Right lung (tissue), 10 donors: ENCODE results near the gene FRMPD3. TPM values are rescaled to one million over a fixed set of nuclear protein-coding genes. Genes with fewer than 3 reads are reported as not detected.
"Not testable (repeated sequence)": the region's sequence is repeated elsewhere in the genome, so short reads cannot be mapped to it uniquely, and the experiment has no call there.

Source experiments
- DNase-seq, 2 donors: peaks; one replicate each; pipeline ENCODE4 v3.0.0-alpha.2; 2013
- long read RNA-seq, 8 donors: transcript quantifications; one replicate each; lab custom pipeline, GENCODE V29; 2026
- polyA plus RNA-seq, 5 donors: library from polyadenylated mRNA; unstranded; fragments of 120-200 nt; gene quantifications; one replicate each; pipeline versions ENCODE4 v1.2.1 to v1.2.3, GENCODE V29; 2013; ENCODE audit warnings: inconsistent platforms in 1 of 5, low replicate concordance in 1 of 5; ENCODE audit not compliant: insufficient read length in 5 of 5, insufficient read depth in 1 of 5

The FRMPD3 gene
- polyA plus RNA-seq, result 1 to 10 TPM; 7.0 to 8.5 (median 7.3) TPM
- long read RNA-seq, donor 1, partial matches to known transcripts, result 5 of 5 reads
- long read RNA-seq, donor 1, other reads (novel, unspliced or antisense), result 0 of 5 reads
- long read RNA-seq, donor 2, result 0 reads
- long read RNA-seq, donor 3, result 0 reads
- long read RNA-seq, donor 4, partial matches to known transcripts, result 11 of 11 reads
- long read RNA-seq, donor 4, other reads (novel, unspliced or antisense), result 0 of 11 reads
- long read RNA-seq, donor 5, result 0 reads
- long read RNA-seq, donor 6, result 0 reads
- long read RNA-seq, donor 7, result 0 reads
- long read RNA-seq, donor 8, result 0 reads

DNA sequence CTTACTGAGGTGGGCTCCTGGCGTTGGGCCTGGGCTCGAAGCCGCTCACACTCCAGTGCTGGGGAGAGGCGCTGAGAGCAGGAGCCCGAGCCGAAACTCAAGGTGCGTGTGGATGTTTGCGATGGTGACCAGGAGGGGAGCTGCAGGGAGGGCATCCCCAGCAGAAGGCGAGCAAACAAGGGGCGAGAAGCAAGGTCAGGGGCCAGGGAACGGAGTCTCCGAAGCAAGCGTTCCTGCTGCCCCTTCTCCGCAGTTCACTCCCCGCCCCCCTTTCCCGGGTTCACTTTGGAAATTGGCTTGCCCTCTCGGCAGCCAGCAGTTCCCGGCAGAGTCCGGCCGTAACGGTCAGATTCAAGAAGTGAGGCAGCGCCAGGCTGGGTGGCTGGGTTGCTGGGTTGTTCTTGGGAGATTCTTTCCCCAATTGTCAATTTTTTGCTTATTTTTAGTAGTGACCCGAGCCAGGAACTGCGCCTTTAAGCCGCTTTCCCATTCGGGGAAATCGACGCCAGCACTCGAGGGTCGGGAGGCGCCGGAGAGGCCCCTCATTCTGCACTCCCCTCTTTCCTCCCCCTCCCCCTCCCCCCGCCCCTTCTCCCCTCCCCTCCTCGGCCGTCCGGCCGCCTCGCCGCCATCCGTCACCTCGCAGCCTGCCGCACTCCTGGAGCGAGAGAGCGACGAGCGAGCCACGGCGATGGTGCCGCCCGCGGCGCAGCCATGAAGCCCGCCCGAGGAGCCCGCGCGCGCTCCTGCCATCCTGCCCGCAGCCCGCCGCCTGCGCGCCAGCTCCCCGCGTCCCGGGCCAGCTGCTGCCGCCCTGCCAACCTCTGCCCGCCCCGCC is at the start of gene FRMPD3:
Gene FRMPD3, plus strand, starts transcription at position 655 of the 838 bp plus-strand sequence. CDS start 76,937 bp downstream, outside the sequence.
- DNase-seq, result no peak

DNA sequence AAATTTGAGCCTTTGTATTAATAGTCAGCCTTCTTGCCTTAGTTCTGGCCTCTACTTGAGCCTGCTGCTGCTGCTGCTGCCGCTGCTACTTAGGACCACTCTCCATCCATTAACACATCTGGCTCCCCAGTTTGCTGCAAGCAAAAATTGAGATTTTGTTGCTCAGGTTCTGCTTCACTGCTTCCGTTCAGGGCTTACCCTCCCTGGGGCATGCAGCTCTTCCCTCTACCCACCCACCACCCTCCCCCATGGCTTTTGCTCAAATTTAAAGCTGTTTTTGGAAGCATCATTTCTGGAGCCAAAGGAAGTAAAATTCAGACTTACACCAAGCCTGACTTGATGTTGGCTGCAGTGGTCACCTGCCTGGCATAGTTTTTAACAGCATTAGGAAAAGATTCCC is 28.9 kb upstream of the FRMPD3 start:
- DNase-seq, result no peak

DNA sequence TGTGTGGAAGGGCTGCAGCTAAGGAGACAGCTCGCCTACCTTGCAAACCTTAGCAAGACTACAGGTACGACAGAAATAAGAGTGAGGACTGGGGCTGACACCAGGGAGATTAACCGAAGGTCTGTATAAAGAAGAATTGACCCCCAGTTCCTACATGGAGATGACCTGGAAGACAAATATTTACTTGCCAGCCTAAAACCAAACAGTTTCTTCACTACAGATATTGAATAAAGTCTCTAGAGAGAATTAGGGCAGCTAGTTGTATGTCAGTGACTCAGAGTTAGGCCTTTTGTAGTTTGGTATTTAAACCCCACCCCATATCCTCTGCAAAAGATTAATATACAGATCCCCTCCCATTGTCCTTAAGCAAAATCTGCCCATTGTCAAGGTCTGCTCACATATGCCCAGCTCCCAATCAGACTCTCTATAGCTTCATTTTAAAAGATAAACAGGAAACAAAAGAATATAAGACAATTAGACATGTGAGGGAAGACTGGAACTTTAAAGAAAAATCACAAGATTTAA is 28.1 kb upstream of the FRMPD3 start:
- no peak for DNase-seq

DNA sequence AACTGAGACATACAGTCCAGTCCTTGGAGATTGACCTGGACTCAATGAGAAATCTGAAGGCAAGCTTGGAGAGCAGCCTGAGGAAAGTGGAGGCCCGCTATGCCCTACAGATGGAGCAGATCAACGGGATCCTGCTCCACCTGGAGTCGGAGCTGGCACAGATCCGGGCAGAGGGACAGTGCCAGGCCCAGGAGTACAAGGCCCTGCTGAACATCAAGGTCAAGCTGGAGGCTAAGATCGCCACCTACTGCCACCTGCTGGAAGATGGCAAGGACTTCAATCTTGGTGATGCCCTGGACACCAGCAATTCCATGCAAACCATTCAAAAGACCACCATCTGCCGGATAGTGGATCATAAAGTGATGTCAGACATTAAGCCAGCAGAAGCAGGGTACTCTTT is 20.4 kb upstream of the FRMPD3 start:
- DNase-seq, result no peak

DNA sequence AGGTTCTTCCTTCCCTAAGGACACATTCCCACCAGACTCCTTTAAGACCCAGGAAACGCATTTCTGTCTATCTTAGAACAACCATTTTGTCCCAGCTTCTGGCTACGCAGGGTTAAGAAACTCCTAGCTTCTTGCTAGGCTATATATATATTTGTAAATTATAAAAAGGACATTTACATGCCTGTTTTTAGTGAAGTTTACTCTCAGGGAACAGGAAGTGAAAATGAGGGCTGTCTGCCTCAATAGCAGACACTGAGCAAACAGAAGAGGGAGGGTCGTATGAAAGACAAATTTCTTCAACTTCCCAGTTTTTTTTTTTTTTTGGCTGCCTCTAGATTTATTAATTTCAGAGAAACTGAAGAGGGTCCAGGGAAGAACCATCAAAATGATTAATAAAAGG is 9.3 kb upstream of the FRMPD3 start:
- no peak for DNase-seq

DNA sequence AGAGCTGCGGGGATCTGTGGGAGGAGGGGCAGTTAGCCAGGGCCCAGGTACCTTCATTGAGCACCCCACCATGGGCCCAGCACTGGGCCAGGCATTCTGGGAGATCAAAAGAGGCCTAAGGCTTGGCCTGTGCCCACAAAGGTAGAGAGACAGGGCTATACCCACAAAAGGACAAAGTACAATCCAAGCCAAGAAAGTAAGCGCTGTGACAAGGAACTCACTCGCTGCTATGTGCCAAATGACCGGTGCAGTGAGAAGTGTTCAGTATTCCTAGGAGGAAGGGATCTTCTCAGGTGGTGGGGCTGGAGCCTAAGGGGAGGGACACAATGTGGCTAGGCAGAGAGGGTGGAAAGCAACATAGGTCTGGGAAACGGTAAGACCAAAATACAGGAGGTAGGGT is 8.8 kb upstream of the FRMPD3 start:
- no peak for DNase-seq

DNA sequence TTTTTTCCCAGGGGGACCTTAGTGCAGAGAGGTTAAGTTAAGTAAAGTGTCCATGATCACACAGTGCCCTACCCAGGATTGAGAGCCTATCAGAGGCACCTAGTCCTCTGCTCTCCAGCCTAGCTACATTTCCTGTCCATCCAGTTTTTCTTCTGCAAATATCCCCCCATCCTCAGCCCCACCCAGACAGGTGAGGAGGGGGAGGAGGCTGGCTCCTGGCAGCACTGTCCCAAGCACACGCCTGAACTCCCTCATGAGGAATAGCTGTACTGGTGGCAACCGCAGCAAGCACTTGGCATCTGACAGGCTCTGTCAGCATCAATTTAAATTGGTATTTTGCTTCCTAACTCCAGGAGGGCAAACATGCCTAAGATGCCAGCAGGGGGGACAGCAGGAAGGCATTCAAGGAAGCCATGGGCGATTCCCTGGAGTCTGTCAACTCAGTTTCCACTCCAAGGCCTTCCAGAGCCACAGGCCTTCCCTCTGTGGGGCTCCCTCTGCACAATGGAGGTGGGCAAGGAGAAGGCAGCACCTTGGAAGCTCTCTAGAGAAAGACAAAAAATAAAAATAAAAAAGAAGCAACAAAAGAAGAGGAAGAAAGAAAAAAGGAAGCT is 6.4 kb upstream of the FRMPD3 start:
- no peak for DNase-seq

DNA sequence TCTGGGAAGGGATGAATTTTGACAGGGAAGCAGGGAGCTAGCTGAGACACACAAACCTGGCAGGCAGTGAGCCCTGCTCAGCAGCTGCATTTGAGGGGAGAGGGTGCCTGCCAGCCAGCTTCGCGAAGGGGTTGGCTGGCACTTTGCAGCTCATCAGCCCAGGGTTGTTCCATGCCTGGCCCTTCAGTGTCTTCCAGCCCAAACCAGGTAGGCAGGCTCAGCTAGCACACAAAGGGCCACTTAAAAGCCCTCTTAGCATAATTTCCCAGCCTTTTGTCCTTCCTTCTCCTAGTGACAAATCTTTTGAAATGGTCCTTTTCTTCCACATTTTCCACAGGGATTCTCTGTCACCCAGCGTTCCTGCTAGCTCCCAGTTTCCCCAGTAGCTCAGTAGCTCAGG is 4.3 kb upstream of the FRMPD3 start:
- no peak for DNase-seq

DNA sequence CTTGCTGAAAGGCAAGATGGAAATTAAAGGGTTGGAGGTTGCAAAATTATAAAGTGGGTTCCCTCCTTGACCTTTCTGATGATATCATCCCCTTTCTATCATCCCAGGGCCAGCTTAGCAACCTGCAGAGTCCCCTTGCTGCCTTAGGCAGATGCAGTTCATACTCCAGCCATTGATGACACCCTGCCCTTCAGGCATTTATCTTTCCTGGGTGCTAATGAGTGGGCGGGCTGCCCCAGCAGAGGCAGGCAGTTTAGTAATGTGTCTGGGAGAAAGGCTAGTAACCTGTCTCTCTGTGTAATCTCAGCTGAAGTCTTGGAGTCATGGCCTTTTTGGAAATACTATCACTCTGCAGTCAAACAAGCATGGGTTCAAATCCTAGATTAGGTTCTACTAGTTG is 3.8 kb upstream of the FRMPD3 start:
- DNase-seq, result no peak

DNA sequence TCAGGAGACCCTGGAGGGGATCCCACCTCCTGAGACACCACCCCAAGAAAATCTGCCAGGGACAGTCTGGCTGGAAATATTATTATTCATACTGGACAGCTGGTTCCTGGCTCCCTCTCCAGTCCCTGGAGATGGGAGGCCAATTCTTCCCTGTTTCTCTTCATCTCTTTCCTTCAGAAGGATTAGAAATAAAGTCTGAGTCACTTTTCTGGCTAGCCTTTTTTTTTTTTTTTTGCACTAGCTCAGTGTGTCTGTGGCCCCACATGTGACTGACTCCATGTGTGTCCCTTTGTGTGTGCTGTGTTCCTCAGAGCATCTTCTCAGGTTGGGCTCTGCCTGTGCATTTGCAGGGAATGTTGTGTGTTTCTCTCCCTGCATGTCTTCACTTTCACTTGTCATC is 1.8 kb upstream of the FRMPD3 start:
- DNase-seq, result no peak

DNA sequence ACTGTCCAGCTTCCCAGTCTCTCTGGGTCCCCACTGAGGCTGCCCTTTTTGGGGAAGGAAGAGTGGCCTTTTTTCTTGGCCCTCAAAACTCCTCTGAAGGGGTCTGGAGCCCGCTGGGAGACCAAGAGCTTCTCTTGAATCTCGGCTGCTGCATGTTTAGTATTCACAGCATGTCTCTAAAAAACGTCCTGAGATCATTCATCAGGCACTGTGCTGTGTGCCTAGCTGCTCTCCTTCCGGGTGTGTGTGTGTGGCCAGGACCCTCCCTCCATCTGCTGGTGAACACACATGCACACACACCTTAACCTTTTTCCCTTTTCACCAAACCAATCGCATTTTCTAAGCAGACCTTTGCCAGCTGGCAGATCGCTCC is 841 bp upstream of the FRMPD3 start:
- no peak for DNase-seq

DNA sequence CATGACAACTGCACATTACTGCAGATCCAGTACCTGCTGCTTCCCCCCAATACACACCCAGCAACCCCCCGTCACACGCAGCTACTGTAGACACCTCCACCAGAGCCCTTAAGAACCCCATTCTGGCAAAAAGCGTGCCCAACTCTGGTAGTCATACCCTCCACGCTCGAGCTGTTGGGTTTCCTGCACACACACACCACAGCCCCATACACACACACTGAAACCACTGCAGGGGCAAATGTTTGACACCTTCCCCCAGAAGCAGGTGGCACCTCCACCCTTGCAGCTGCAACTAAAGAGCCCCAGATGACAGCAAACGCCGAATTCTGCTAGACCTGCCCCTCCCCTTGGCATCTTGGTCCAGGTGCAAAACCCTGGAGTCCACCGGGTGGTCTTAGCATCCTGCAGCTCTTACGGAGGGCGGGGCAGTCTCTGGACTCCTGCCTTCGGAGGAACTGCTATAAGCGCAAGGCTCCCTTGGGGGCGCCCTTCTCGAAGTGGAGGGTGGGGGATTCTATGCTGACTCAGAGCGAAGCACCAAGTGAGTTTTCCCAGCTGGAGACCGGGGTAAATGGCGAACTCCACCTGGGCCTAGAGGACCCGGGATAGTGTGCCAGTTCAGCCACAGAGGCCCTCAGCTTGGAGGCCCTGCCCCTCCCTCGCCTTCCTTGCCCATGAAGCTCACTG is 1.5 kb downstream of the FRMPD3 start:
- DNase-seq, result no peak

DNA sequence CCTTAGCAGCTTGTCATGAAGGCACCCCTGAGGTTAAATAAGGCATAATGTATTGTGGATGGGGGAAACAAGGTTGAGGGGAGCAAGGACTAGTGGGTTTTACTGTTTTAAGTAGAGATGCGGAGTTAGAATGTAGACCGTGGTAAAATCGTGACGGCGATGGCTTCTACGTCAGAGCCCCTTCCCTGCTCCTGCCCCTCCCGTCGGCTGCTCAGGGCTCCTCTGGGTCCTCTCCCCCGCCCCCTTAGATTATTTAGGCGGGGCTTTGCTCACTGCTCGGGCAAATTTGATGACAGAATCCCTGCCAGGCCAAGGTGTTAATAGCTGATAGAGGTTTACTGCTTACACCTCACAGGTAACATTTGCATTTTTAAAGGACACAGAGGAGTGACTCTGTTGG is 2.3 kb downstream of the FRMPD3 start:
- no peak for DNase-seq

DNA sequence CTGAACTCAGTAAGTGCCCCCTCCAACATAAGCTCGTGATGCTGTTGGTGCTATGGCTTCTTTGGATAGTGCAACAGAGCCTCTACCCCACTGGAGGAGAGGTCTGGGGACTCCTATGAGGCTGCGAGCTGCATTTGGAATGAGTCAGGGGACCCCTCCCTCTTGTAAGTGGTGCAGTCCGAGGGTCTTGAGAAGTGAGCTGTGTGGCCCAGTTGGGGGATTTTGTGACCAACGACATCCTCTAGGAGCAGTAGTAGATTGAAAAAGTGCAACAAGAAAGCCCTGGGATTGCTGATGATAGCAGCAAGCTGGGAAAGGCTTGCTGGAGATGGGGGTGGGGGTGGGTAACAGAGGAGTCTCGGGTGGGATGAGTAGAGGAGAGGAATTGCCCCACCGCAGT is 3.1 kb downstream of the FRMPD3 start:
- DNase-seq, result no peak

DNA sequence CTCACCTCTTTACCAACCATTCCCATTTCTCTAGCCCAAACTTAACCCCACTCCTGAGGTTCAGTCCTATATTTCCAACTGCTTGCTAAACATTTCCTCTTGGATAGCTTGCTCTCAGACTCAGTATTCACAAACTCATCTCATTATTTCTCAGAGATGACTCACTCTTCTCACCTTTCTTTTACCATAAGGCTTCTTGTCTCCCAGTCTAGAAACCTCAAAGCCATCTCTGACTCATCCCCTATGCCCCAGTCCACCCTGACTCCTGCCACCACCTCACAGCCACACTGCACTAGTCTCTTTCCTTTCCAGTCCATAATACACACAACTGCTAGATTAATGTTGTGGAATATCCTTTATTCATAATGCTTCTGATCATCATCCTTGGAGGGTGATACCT is 4.8 kb downstream of the FRMPD3 start:
- no peak for DNase-seq

DNA sequence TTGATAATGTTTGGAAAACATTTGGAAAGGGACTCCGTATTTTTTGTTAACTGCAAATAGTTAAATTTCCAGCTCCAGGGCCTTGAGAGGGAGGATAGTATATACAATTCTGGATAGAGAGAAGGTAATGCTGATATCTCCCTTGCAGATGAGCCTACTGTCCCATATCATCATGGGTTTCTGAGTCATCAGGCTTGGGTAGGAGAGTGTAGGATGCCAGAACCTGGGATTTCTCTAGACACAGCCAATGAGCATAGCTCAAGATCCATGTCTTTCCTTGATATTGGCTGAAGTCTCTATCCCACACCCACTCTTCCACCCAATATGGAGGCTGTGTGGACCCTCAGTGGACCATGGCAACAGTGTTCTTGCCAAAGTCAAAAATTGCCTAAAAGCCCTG is 7.8 kb downstream of the FRMPD3 start:
- DNase-seq, result no peak

DNA sequence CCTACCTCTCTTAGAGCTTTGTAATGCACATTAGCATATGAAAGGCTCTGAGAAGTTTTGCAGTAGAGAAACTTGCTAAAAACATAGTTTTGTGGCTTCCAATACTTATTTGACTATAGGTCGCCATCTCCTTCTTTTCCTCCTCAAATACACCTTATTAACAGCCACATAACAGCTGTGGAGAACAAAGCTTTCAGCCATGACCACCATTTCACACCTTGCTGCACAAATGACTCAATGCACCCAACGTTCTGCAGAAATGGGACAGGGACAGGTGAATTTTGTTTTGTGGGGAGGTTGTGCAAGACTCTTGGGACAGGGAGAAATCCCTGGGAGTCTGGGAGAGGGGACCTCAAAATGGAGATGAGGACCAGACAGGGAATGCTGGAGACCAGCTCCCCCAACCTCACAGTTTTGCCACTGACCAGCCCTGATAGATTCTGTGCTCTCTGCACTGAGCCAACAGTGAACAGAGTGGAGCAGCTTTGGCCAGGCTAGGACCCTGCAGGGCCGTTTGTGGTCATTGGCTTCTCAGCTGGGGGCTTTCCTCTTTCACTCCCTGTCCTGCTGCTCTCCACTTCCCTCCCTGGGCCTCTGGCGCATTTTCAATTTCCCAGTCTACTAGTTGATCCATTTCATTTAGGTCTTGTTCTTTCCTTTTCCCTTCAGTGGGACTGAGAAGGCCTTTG is 16.6 kb downstream of the FRMPD3 start:
- no peak for DNase-seq

DNA sequence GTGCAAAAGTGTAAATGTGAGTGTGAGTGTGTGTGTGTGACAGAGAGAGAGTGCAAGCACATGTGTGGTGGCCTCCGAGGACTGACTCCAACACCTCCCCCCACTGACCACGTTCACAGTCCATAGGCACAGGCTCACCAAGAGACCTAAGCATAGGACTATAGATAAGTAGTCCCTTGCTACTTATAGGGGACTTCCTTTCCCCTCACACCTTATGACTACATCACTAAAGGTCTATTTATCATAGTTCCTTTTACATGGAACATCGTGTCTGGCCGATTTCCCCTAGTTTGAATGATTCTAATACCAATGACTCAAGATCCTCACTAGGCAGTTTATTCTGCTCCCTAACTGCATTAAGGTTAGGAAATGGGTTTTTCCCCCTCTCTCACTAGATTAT is 17.8 kb downstream of the FRMPD3 start:
- DNase-seq, result no peak

DNA sequence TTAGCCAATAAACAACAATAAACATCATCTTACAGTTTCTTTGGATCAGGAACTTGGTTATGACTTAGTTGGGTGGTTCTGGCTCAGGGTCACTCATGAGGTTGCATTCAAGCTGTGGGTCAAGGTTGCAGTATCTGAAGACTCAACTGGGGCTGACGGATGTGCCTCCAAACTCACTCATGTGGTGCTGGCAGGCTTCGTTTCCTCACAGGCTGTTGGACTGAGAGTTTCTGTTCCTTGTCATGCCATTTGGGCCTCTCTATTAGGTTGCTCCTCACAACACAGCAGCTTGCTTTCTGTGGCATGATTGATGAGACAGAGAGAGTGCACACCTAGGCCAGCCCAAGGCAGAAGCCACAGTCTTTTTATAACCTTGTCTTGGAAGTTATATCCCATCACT is 20.7 kb downstream of the FRMPD3 start:
- no peak for DNase-seq

DNA sequence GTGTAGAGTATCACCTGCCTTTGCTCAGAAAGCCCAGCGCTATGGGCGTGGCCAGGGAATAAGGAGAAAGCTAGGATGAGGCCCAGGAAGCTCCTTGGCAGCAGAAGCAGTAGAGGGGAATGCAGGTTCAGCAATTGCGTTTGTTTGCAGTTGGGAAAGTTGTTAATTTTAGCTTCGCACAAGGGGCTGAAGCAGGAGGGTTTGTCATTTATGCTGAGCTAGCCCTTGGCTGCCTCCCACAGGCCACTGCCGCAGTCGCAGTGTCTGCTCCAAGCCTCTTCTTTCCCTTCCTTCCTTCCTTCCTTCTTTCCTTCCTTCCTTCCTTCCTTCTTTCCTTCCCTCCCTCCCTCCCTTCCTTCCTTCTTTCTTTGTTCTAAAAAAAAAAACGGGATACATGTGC is 21.5 kb downstream of the FRMPD3 start:
- DNase-seq, result no peak

DNA sequence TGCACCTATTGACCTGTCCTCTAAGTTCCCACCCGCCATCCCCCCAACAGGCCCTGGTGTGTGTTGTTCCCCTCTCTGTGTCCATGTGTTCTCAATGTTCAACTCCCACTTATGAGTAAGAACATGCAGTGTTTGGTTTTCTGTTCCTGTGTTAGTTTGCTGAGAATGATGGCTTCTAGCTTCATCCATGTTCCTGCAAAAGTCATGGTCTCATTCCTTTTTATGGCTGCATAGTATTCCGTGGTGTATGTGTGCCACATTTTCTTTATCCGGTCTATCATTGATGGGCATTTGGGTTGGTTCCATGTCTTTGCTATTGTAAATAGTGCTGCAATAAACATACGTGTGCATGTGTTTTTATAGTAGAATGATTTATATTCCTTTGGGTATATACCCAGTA is 22.0 kb downstream of the FRMPD3 start:
- not testable (repeated sequence) for DNase-seq
